H1 (cell line): ENCODE measurements around the gene TCEA3. TPM values are rescaled to one million over a fixed set of nuclear protein-coding genes. Genes with fewer than 3 reads are reported as not detected.

ENCODE experiments used
- CTCF ChIA-PET: fragments of 300-600 bp; sonication (Branson Sonifier 250); formaldehyde crosslinking; loops from one replicate; lab custom pipeline; 2021; ENCODE audit not compliant: partially characterized antibody; lab: Charles Lee
- POLR2A ChIA-PET: fragments of 300-600 bp; sonication (Branson Sonifier 250); formaldehyde crosslinking; loops from one replicate; lab custom pipeline; 2021; ENCODE audit warnings: inconsistent platforms; ENCODE audit not compliant: partially characterized antibody; lab: Charles Lee
- DNase-seq, 2 experiments: peaks; one replicate each; pipeline versions ENCODE4 v3.0.0 to v3.0.0-alpha.2; 2010 to 2022; ENCODE audit warnings: low spot score in 2 of 2, low read depth in 1 of 2, mixed read lengths in 1 of 2
- FAIRE-seq: peaks from 2 replicates; lab custom pipeline; 2011; peaks lifted over from hg19 to GRCh38; lab: Jason Lieb, UNC
- H2AFZ ChIP-seq: 2 replicates; pipeline ENCODE4 v1.8.1; 2012; ENCODE audit warnings: low read length, inconsistent platforms
- H2AK5ac ChIP-seq: 2 replicates; pipeline ENCODE4 v1.6.1; 2013; ENCODE audit warnings: low read depth, low read length
- H2BK120ac ChIP-seq: replicated peaks from 2 replicates; pipeline ENCODE3; 2013; ENCODE audit warnings: low read depth, low read length, inconsistent platforms
- H2BK12ac ChIP-seq: 2 replicates; pipeline ENCODE4 v1.6.1; 2013; ENCODE audit warnings: low read depth, low read length
- H2BK15ac ChIP-seq: 2 replicates; pipeline ENCODE4 v1.6.1; 2013; ENCODE audit warnings: low read length
- H2BK20ac ChIP-seq: 2 replicates; pipeline ENCODE4 v1.6.1; 2013; ENCODE audit warnings: low read length
- H2BK5ac ChIP-seq: 2 replicates; pipeline ENCODE4 v1.6.1; 2013; ENCODE audit warnings: low read depth, low read length
- H3K14ac ChIP-seq: 2 replicates; pipeline ENCODE4 v1.6.1; 2013; ENCODE audit warnings: inconsistent platforms; ENCODE audit not compliant: insufficient read length
- H3K18ac ChIP-seq: 2 replicates; pipeline ENCODE4 v1.6.1; 2013; ENCODE audit warnings: low read length; ENCODE audit errors: extremely low read depth
- H3K23ac ChIP-seq: 2 replicates; pipeline ENCODE4 v1.6.1; 2013; ENCODE audit warnings: inconsistent platforms; ENCODE audit not compliant: insufficient read length
- H3K23me2 ChIP-seq: 2 replicates; pipeline ENCODE4 v1.6.1; 2013; ENCODE audit warnings: low read depth, low read length
- H3K27ac ChIP-seq: 2 replicates; pipeline ENCODE4 v1.6.1; 2011; ENCODE audit warnings: low read depth, low read length, inconsistent platforms
- H3K27me3 ChIP-seq, 4 experiments: replicated peaks in 1 of 4; 1 replicate in 1 of 4; 2 replicates in 3 of 4; pipeline versions ENCODE4 v1.6.1 to v1.8.1; 2011 to 2013; ENCODE audit warnings: low read length in 3 of 4, mild to moderate bottlenecking in 3 of 4, inconsistent platforms in 2 of 4, mixed read lengths in 2 of 4, moderate library complexity in 1 of 4; ENCODE audit not compliant: control insufficient read depth in 3 of 4, insufficient read depth in 3 of 4; ENCODE audit errors: extremely low read depth in 1 of 4
- H3K36me3 ChIP-seq, 4 experiments: 2 replicates each; pipeline versions ENCODE4 v1.6.1 to v1.8.1; 2011 to 2013; ENCODE audit warnings: mild to moderate bottlenecking in 4 of 4, low read length in 3 of 4, moderate library complexity in 2 of 4, control low read depth in 1 of 4, inconsistent platforms in 1 of 4; ENCODE audit not compliant: insufficient read depth in 4 of 4, control insufficient read depth in 2 of 4
- H3K4ac ChIP-seq: replicated peaks from 2 replicates; pipeline ENCODE3; 2013; ENCODE audit warnings: low read length, low read depth, mixed read lengths, inconsistent platforms; ENCODE audit not compliant: insufficient read length
- H3K4me1 ChIP-seq, 4 experiments: replicated peaks in 1 of 4; 1 replicate in 1 of 4; 2 replicates in 3 of 4; pipeline versions ENCODE4 v1.6.1 to v1.8.1; 2011 to 2013; ENCODE audit warnings: low read length in 3 of 4, inconsistent platforms in 2 of 4, mixed read lengths in 1 of 4; ENCODE audit not compliant: insufficient read depth in 4 of 4, control insufficient read depth in 3 of 4
- H3K4me2 ChIP-seq, 2 experiments: 2 replicates each; pipeline versions ENCODE4 v1.6.1 to v1.8.1; 2011 to 2013; ENCODE audit warnings: low read depth in 2 of 2, low read length in 2 of 2, control low read depth in 1 of 2, inconsistent platforms in 1 of 2, mild to moderate bottlenecking in 1 of 2; ENCODE audit not compliant: insufficient read depth in 1 of 2
- H3K4me3 ChIP-seq, 4 experiments: fragments of 200-600, 300-600 bp in 1 of 4; sonication (generic), shearing (Covaris generic), sonication (Bioruptor Twin) in 1 of 4; 2 replicates each; pipeline versions ENCODE4 v1.5.1 to v1.8.1; 2011 to 2016; ENCODE audit warnings: low read length in 4 of 4, low read depth in 3 of 4, control low read depth in 2 of 4, inconsistent platforms in 2 of 4, mild to moderate bottlenecking in 2 of 4, mixed read lengths in 1 of 4, moderate library complexity in 1 of 4; ENCODE audit not compliant: insufficient read depth in 2 of 4; ENCODE audit errors: extremely low read depth in 1 of 4
- H3K56ac ChIP-seq: replicated peaks from 2 replicates; pipeline ENCODE3; 2013; ENCODE audit warnings: low read depth, mild to moderate bottlenecking, mixed read lengths, low read length, inconsistent platforms; ENCODE audit not compliant: insufficient read length
- H3K79me1 ChIP-seq: 2 replicates; pipeline ENCODE4 v1.6.1; 2013; ENCODE audit warnings: low read depth, low read length, control low read depth
- H3K79me2 ChIP-seq, 2 experiments: 2 replicates each; pipeline versions ENCODE4 v1.6.1 to v1.8.1; 2012 to 2013; ENCODE audit warnings: low read length in 2 of 2, mild to moderate bottlenecking in 2 of 2, inconsistent platforms in 1 of 2; ENCODE audit not compliant: insufficient read depth in 2 of 2, control insufficient read depth in 1 of 2
- H3K9ac ChIP-seq, 4 experiments: replicated peaks in 1 of 4; 1 replicate in 1 of 4; 2 replicates in 3 of 4; pipeline versions ENCODE4 v1.6.1 to v1.8.1; 2011 to 2013; ENCODE audit warnings: low read depth in 3 of 4, low read length in 3 of 4, control low read depth in 2 of 4, mild to moderate bottlenecking in 2 of 4, moderate library complexity in 2 of 4, inconsistent platforms in 1 of 4; ENCODE audit errors: extremely low read depth in 1 of 4
- H3K9me3 ChIP-seq, 2 experiments: 2 replicates each; pipeline versions ENCODE4 v1.6.1 to v1.8.1; 2012 to 2013; ENCODE audit warnings: mild to moderate bottlenecking in 2 of 2, moderate library complexity in 2 of 2, control low read depth in 1 of 2, inconsistent platforms in 1 of 2, low read depth in 1 of 2, low read length in 1 of 2, mixed read lengths in 1 of 2; ENCODE audit not compliant: insufficient read depth in 2 of 2
- H4K20me1 ChIP-seq, 2 experiments: replicated peaks in 1 of 2; 2 replicates each; pipeline versions ENCODE3 to v1.8.1; 2011 to 2013; ENCODE audit warnings: inconsistent platforms in 2 of 2, low read length in 2 of 2, mild to moderate bottlenecking in 1 of 2; ENCODE audit not compliant: insufficient read depth in 2 of 2, control insufficient read depth in 1 of 2
- H4K5ac ChIP-seq: 2 replicates; pipeline ENCODE4 v1.6.1; 2013; ENCODE audit warnings: low read length, low read depth, mixed read lengths, inconsistent platforms; ENCODE audit not compliant: insufficient read length
- H4K8ac ChIP-seq: 2 replicates; pipeline ENCODE4 v1.8.0; 2013; ENCODE audit warnings: mild to moderate bottlenecking, moderate library complexity, low read length, inconsistent platforms; ENCODE audit not compliant: insufficient read depth; ENCODE audit errors: extremely low read depth
- H4K91ac ChIP-seq: replicated peaks from 2 replicates; pipeline ENCODE3; 2013; ENCODE audit warnings: low read length, mixed read lengths, inconsistent platforms; ENCODE audit not compliant: insufficient read length
- ASH2L ChIP-seq: fragments of 200-600, 300-600 bp; sonication (generic); IDR thresholded peaks from one replicate; pipeline ENCODE4 v1.7.1; 2017; ENCODE audit warnings: low read length
- CBX5 ChIP-seq: fragments of 300-800, 300-1000 bp; sonication (generic); IDR thresholded peaks from 2 replicates; pipeline ENCODE4 v1.7.1; 2016; ENCODE audit warnings: antibody characterized with exemption, low read length, low read depth
- JUN ChIP-seq: IDR thresholded peaks from 2 replicates; pipeline ENCODE4 v1.6.1; 2011; ENCODE audit warnings: low read depth, mild to moderate bottlenecking, improper control_type of control experiment, low read length
- KDM1A ChIP-seq: fragments of 200-600, 300-600 bp; sonication (generic); IDR thresholded peaks from 2 replicates; pipeline ENCODE4 v1.7.1; 2016; ENCODE audit warnings: mild to moderate bottlenecking, low read length, borderline replicate concordance
- KDM4A ChIP-seq: IDR thresholded peaks from one replicate; pipeline ENCODE4 v1.7.1; 2012; ENCODE audit warnings: low read depth, mild to moderate bottlenecking, moderate library complexity, low read length, inconsistent platforms; ENCODE audit not compliant: severe bottlenecking
- POLR2A ChIP-seq, 2 experiments: IDR thresholded peaks; 1 replicate in 1 of 2; 2 replicates in 1 of 2; pipeline ENCODE4 v1.6.1; 2011; ENCODE audit warnings: low read depth in 2 of 2, low read length in 2 of 2, mild to moderate bottlenecking in 2 of 2; ENCODE audit errors: control extremely low read depth in 1 of 2
- POU5F1 ChIP-seq: IDR thresholded peaks from 2 replicates; pipeline ENCODE4 v1.6.1; 2011; ENCODE audit warnings: low read depth, mild to moderate bottlenecking, low read length, moderate library complexity
- RAD21 ChIP-seq, 2 experiments: IDR thresholded peaks in 1 of 2; conservative IDR thresholded peaks in 1 of 2; 2 replicates each; pipeline ENCODE4 v1.6.1; 2011; ENCODE audit warnings: low read depth in 2 of 2, low read length in 2 of 2, improper control_type of control experiment in 1 of 2, inconsistent platforms in 1 of 2, mild to moderate bottlenecking in 1 of 2, moderate library complexity in 1 of 2
- RFX5 ChIP-seq: IDR thresholded peaks from 2 replicates; pipeline ENCODE4 v1.6.1; 2011; ENCODE audit warnings: low read depth, low read length, improper control_type of control experiment, borderline replicate concordance
- RXRA ChIP-seq: IDR thresholded peaks from 2 replicates; pipeline ENCODE4 v1.6.1; 2011; ENCODE audit warnings: low read depth, mild to moderate bottlenecking, low read length, moderate library complexity; ENCODE audit not compliant: insufficient read depth
- SP1 ChIP-seq: IDR thresholded peaks from 2 replicates; pipeline ENCODE4 v1.6.1; 2011; ENCODE audit warnings: low read depth, low read length
- TBP ChIP-seq: IDR thresholded peaks from 2 replicates; pipeline ENCODE4 v1.6.1; 2011; ENCODE audit warnings: low read depth, low read length, improper control_type of control experiment
- YY1 ChIP-seq: IDR thresholded peaks from 2 replicates; pipeline ENCODE4 v1.6.1; 2011; ENCODE audit warnings: low read depth, mild to moderate bottlenecking, low read length
- WGBS, 2 experiments: shearing (Covaris generic) in 1 of 2; methylation state at CpG; one replicate each; pipeline versions ENCODE4 v1.1.6 to v1.1.7; 2013 to 2015; ENCODE audit warnings: low lambda C conversion rate in 2 of 2, mixed read lengths in 2 of 2, inconsistent platforms in 1 of 2, low coverage in 1 of 2, missing lambda C conversion rate in 1 of 2; ENCODE audit not compliant: insufficient replicate concordance in 2 of 2, insufficient coverage in 1 of 2, insufficient read length in 1 of 2; ENCODE audit errors: extremely low coverage in 1 of 2, missing lambda C conversion rate in 1 of 2; 5-methylcytosine and 5-hydroxymethylcytosine counted together
- polyA plus RNA-seq, 7 experiments: library from polyadenylated mRNA; depleted of rRNA in 3 of 7; stranded (reverse) in 5 of 7; unstranded in 2 of 7; fragments of >200 nt in 5 of 7; fragments of 200-250 nt in 2 of 7; gene quantifications; 1 replicate in 5 of 7; 2 replicates in 1 of 7; 4 replicates in 1 of 7; pipeline versions ENCODE4 v1.2.1 to v1.2.3, GENCODE V29; 2011 to 2013; ENCODE audit warnings: missing spikeins in 2 of 7, mixed read lengths in 2 of 7
- total RNA-seq: library from RNA; stranded (reverse); fragmentation: NEBNext Ultra II Directional; extraction: Animal tissue kit (Norgen Biotek cat#: 25700); gene quantifications from 2 replicates; pipeline ENCODE4 v1.2.1, GENCODE V29; 2021

Gene TCEA3
- total and polyA plus RNA-seq, 2 of the 8 experiments (the other 6 are each of a cell fraction or from before 2014, with no cell fraction given): 0.08 TPM; not detected in 1

DNA sequence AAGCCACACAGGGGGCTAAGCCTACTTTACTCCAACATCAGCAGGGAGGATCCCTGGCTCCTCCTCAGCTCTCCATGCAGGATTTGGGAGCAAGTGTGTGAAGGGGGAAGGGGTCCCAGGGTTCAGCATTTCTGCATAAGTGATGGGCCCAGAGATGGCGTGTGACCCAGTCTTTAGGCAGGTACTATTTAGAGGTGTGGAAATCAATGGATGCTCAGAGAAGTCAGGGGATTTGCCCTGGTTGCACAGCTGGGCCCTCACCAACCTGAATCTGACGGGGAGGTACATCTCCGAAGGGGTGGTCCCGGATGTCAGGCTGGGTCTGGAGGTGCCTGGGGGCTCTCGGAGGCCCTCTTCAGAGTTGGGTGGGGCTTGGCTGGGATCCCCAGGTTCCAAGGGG, 6.9 kb upstream of the TCEA3 start:
- FAIRE-seq (no peak), DNase-seq (no peak)
- Histone ChIP-seq H3K36me3 (peaks cover 4 to 39% (median 16%) of the 10 kb centered on the region in 4 experiments; a peak in 5 of 8 replicates), H3K9ac (no peak overlapping the region), H2BK12ac (no peak overlapping the region), H4K91ac (no peak overlapping the region), H2AFZ (no peak overlapping the region), H2AK5ac (no peak overlapping the region), H3K23ac (no peak overlapping the region), H3K4me2 (no peak overlapping the region), H3K14ac (no peak overlapping the region), H3K9me3 (no peaks in the 10 kb centered on the region), H4K5ac (no peak overlapping the region), H3K4ac (no peak overlapping the region), H3K18ac (no peak overlapping the region), H3K4me3 (no peak overlapping the region), H2BK5ac (no peak overlapping the region), H4K8ac (no peak overlapping the region), H2BK20ac (no peak overlapping the region), H3K4me1 (peaks cover 0 to 2% (median 0%) of the 10 kb centered on the region in 4 experiments; a peak in 2 of 7 replicates), H3K56ac (no peak overlapping the region), H2BK120ac (no peak overlapping the region), H3K23me2 (0 out of 2 replicates have a peak, but pooled peaks cover 1% of the 10 kb centered on the region), H3K79me1 (no peaks in the 10 kb centered on the region), H3K79me2 (no peaks in the 10 kb centered on the region), H3K27me3 (peaks cover under 1 to 11% (median 5%) of the 10 kb centered on the region in 4 experiments), H3K27ac (no peak overlapping the region), H2BK15ac (no peak overlapping the region), H4K20me1 (peaks cover 10 to 14% of the 10 kb centered on the region in 2 experiments)
- POLR2A ChIA-PET: no interaction called here
- TF ChIP-seq KDM1A (no peak), ASH2L (no peak), YY1 (no peak), RAD21 (IDR thresholded peaks at IDR 0.05 in 1 of 2, conservative IDR thresholded peaks at IDR 0.05 in 1 of 2; ENCODE audit: low read depth in 2 of 2, low read length in 2 of 2) (no peak), JUN (no peak), KDM4A (no peak), POU5F1 (no peak), RXRA (no peak), RFX5 (no peak), SP1 (no peak), TBP (no peak), CBX5 (no peak), POLR2A (IDR thresholded peaks at IDR 0.05; ENCODE audit: control extremely low read depth in 1 of 2, low read depth in 2 of 2, low read length in 2 of 2) (no peak)
- WGBS, 2 experiments: 95% methylated on average over 5 of the region's 5 CpGs; no CpG with 5 or more reads in 1 of the 2 experiments
- CTCF ChIA-PET: interaction anchor here (0.6 kb wide), 1 partner anchor 8 kb away, joined by 3 read pairs; no protein-coding TSS in a partner anchor
